ENCODE results near the gene EIF2AK3.

EIF2AK3 gene

DNA sequence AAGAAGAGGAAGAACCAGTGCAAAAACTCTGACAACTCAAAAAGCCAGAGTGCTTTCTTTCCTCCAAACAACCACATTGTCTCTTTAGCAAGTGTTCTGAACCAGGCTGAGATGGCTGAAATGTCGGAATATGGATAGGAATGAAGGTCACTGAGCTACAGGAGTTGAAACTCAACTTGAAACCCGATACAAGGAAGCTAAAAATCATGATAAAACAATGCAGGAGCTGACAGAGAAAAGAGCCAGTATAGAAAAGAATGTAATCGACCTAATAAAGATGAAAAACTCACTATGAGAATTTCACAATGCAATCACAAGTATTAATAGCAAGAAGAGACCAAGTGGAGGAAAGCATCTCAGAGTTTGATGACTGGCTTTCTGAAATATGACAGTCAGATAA lies 15.0 kb upstream of the EIF2AK3 start:
- TF ChIP-seq CTCF (IDR thresholded peaks at IDR 0.05): no peak

DNA sequence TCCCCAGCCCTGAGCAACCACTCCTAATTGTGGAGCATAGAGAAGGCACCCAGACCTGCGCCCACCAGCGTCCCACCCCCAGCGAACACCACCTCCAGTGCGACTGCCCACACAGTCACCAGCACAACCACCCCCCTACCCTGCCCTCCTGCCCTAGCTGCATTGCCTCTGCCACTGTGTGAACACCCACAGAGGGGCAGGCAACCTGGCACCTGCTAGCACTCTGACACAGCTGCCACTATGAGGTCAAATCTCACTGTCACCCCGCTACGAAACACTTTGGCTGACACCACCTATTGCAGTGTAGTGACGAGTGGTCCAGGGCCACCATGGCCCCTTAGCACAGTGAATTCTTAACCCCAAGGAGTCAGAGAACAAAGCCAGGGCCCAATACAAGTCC lies 14.1 kb upstream of the EIF2AK3 start:
- TF ChIP-seq CTCF (IDR thresholded peaks at IDR 0.05): no peak

GRCh38 chr2:88639865-88640264 lies 12.6 kb upstream of the EIF2AK3 start:
- TF ChIP-seq CTCF (IDR thresholded peaks at IDR 0.05): no peak

DNA sequence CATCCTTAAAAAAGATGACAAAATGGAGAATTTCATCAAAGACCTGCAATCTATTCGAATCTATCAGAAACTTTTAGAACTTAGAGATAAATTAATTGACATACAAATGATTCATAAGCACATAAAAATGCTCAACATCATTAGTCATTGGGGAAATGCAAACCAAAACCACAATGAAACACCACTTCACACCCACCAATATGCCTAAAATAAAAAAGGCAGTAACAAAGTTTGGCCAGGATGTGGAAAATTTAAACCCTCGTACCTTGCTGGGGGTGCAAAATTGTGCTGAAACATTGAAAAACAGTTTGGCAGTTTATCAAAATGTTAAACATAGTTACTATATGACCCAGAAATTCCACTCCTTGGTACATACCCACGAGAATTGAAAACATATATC lies 11.5 kb upstream of the EIF2AK3 start:
- no peak for TF ChIP-seq CTCF (IDR thresholded peaks at IDR 0.05)

DNA sequence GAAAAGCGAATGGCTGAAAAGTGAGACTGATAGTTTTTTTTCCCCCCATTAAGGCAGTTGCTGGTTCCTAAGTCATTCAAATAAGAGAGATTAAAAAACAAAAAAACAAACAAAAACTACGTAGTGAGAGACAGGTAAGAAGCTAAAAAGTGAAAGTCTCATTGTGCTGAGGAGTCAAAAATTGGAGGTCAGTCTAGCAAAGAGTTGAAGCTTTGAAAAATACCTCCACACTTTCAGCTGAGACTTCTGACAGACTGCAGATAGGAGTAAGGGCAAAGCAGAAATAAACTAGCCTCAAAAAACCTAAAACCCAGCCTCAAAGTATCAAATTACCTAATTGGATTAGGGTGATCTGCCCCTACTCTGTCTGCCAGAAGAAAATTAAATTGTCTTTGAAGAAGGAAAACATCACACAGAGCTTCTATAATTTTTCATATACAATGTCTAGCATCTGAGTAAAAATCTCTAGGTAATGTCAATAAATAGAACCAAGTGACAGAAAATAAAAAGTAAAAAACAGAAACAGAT lies 10.9 kb upstream of the EIF2AK3 start:
- TF ChIP-seq CTCF (IDR thresholded peaks at IDR 0.05): no peak

DNA sequence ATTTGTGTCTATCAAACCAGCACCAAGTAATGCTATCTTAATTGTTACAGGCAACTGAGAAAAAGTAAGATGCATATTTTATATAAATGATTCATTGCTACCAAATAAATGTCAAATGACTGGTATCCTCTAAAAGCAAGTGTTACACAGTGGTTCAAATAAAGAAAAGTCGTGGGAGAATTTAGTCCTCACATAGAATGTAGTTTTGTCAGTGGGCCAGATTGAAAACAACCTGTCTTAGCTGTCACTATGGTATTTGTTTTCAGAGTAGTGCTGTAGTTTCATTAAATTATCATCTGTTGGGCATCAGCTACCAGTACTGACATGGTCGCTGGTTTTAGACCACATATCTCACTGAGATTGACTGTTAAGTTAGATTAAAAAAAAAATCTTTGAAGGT lies 10.2 kb upstream of the EIF2AK3 start:
- no peak for TF ChIP-seq CTCF (IDR thresholded peaks at IDR 0.05)

DNA sequence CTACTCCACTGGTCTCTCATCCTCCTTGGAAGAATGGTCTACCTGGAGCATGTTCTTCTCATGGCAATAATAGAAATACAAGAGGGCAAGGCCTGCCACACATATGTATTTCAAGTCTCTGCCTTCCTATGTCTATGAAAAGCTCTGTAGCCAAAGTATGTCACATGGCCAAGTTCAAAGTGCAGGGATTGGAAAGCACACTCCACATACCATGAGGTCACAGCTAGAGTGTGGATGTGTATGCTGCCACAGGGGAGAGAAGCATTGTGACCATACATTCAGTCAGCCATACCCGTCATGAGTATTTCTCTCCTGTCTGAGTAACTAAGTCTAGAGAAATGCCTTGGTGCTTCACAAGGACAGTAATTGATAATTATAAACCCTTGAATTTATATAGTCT lies 8.8 kb upstream of the EIF2AK3 start:
- no peak for TF ChIP-seq CTCF (IDR thresholded peaks at IDR 0.05)

DNA sequence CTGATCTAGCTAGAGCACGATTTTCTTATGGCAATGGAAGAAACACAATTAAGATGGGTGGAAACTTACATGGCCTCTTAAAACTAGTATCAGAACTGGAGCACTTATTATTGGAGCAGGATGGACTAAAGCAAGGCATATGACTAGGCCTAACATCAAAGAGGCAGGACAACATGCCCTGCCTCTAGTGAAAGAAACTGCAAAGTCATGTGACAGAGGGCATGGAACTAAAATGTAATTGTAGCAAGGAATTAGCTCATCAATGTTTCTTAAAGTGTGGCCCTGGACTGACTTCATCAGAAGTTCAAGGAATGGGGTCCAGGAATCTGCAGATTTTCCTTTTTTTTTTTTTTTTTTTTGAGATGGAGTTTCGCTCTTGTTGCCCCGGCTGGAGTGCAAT lies 5.3 kb upstream of the EIF2AK3 start:
- no peak for TF ChIP-seq CTCF (IDR thresholded peaks at IDR 0.05)
